Measurements from ENCODE around the gene LRP1B. TPM values are rescaled to one million over a fixed set of nuclear protein-coding genes. Genes with fewer than 3 reads are reported as not detected.

The LRP1B gene
- polyA plus RNA-seq, 1 of the 3 experiments (the other 2 are of a cell fraction) = 0.28 TPM

DNA sequence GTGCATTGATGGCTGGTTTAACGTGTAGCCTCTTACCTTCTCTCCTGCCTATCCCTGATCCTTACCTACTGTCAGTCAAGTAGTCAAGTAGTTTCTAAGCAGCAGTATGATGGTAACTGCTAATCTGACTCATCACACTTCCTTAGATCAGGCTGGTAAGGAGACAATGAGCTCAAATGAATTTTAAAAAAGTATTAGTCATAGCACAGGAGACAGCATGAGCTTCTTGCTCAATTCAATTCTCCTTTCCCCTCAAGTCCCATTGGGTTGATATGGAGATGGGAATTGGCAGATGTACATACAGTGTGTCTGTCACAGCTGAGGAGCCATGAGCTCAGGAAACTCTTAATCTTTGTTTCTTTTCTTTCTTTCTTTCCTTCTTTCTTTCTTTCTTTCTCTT lies 799.7 kb downstream of the LRP1B start:
- Histone ChIP-seq H3K36me3 (replicated peaks in 1 of 2; ENCODE audit: control insufficient read depth in 1 of 2, insufficient read depth in 2 of 2, low read length in 1 of 2) (no peaks in the 10 kb centered on the region), H2AFZ (ENCODE audit: low read depth) (peak overlapping the region; percentile 61; the same call in 1 of the 2 replicates), H3K4me3 (ENCODE audit: low read depth in 2 of 2, low read length in 1 of 2) (no peak overlapping the region), H3K27me3 (ENCODE audit: insufficient read depth) (no peaks in the 10 kb centered on the region), H3K9ac (no peak overlapping the region; the same call in 1 of the 2 replicates), H3K9me2 (no peaks in the 10 kb centered on the region), H3K9me3 (no peaks in the 10 kb centered on the region), H4K20me1 (ENCODE audit: insufficient read depth) (no peaks in the 10 kb centered on the region), H3K4me2 (peak overlapping the region; percentile 16; the same call in 1 of the 2 replicates), H3K79me2 (ENCODE audit: insufficient read depth) (no peaks in the 10 kb centered on the region), H3F3A (replicated peaks; ENCODE audit: insufficient read depth) (peaks cover 18% of the 10 kb centered on the region), H3K27ac (ENCODE audit: low read depth in 2 of 2, low read length in 1 of 2) (peak overlapping the region in 1 of 2 experiments; percentile 71; a peak in 2 of 4 replicates), H3K4me1 (ENCODE audit: control insufficient read depth in 1 of 2, insufficient read depth in 2 of 2, low read depth in 1 of 2, low read length in 1 of 2) (peaks cover 0 to 12% of the 10 kb centered on the region in 2 experiments; a peak in 2 of 4 replicates)
- ChIA-PET CTCF (interaction anchor here (0.7 kb wide), 1 partner anchor 25 kb away, joined by 3 read pairs; no protein-coding TSS in a partner anchor), POLR2A (no interaction called here)
- TF ChIP-seq FOSL2 (IDR thresholded peaks at IDR 0.05; ENCODE audit: borderline replicate concordance, low read depth) (peak; percentile 62; the same call in 1 of the 2 replicates), MEF2A (IDR thresholded peaks at IDR 0.05; ENCODE audit: borderline replicate concordance, low read depth) (no peak), JUND (IDR thresholded peaks at IDR 0.05) (peak; percentile 39; the same call in 1 of the 2 replicates), SIN3A (IDR thresholded peaks at IDR 0.05; ENCODE audit: borderline replicate concordance, low read depth, low read length) (no peak), TCF12 (IDR thresholded peaks at IDR 0.05) (peak; percentile 18; the same call in 1 of the 2 replicates), TAF1 (IDR thresholded peaks at IDR 0.05; ENCODE audit: borderline replicate concordance, low read depth, low read length) (no peak), EZH2phosphoT487 (IDR thresholded peaks at IDR 0.05; ENCODE audit: borderline replicate concordance, low read depth) (no peak), RCOR1 (IDR thresholded peaks at IDR 0.05; ENCODE audit: low read length) (no peak), MXI1 (IDR thresholded peaks at IDR 0.05; ENCODE audit: low read depth, low read length) (no peak), RAD21 (IDR thresholded peaks at IDR 0.05; ENCODE audit: low read length) (no peak)
- TF ChIP-seq, protein P1, sequence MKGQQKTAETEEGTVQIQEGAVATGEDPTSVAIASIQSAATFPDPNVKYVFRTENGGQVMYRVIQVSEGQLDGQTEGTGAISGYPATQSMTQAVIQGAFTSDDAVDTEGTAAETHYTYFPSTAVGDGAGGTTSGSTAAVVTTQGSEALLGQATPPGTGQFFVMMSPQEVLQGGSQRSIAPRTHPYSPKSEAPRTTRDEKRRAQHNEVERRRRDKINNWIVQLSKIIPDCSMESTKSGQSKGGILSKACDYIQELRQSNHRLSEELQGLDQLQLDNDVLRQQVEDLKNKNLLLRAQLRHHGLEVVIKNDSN (IDR thresholded peaks at IDR 0.05; ENCODE audit: borderline replicate concordance, low read depth) = no peak
- TF ChIP-seq, protein P2, sequence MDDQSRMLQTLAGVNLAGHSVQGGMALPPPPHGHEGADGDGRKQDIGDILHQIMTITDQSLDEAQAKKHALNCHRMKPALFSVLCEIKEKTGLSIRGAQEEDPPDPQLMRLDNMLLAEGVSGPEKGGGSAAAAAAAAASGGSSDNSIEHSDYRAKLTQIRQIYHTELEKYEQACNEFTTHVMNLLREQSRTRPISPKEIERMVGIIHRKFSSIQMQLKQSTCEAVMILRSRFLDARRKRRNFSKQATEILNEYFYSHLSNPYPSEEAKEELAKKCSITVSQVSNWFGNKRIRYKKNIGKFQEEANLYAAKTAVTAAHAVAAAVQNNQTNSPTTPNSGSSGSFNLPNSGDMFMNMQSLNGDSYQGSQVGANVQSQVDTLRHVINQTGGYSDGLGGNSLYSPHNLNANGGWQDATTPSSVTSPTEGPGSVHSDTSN (IDR thresholded peaks at IDR 0.05) = peak; percentile 59
- TF ChIP-seq, protein P3, sequence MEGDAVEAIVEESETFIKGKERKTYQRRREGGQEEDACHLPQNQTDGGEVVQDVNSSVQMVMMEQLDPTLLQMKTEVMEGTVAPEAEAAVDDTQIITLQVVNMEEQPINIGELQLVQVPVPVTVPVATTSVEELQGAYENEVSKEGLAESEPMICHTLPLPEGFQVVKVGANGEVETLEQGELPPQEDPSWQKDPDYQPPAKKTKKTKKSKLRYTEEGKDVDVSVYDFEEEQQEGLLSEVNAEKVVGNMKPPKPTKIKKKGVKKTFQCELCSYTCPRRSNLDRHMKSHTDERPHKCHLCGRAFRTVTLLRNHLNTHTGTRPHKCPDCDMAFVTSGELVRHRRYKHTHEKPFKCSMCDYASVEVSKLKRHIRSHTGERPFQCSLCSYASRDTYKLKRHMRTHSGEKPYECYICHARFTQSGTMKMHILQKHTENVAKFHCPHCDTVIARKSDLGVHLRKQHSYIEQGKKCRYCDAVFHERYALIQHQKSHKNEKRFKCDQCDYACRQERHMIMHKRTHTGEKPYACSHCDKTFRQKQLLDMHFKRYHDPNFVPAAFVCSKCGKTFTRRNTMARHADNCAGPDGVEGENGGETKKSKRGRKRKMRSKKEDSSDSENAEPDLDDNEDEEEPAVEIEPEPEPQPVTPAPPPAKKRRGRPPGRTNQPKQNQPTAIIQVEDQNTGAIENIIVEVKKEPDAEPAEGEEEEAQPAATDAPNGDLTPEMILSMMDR (IDR thresholded peaks at IDR 0.05) = no peak
- no peak for DNase-seq
- WGBS (ENCODE audit: low lambda C conversion rate) = 53% methylated on average over 1 of the region's 1 CpG

DNA sequence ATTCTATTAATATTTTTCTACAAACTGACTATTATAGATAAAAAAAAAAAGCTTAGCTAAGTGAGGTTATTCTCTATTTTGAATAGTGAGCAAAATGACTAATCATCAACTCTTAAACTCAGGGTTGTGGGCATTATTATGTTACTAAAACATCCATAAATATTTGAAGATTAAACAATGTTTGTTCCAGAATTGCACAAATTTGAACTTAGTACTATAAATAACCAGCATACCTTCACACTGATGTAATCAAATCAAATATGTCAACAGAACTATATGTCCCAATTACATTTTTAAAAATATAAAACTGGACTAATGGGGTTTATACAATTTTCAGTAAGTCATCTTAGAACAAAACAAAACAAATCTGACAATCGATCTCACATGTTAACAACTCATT lies 800.9 kb downstream of the LRP1B start:
- POLR2A ChIA-PET = no interaction called here
- Histone ChIP-seq H3K4me3 (ENCODE audit: low read depth in 2 of 2, low read length in 1 of 2) (no peak overlapping the region), H3K9me2 (no peaks in the 10 kb centered on the region), H2AFZ (ENCODE audit: low read depth) (no peak overlapping the region), H3K9me3 (no peaks in the 10 kb centered on the region), H3F3A (replicated peaks; ENCODE audit: insufficient read depth) (peaks cover 18% of the 10 kb centered on the region), H3K4me1 (ENCODE audit: control insufficient read depth in 1 of 2, insufficient read depth in 2 of 2, low read depth in 1 of 2, low read length in 1 of 2) (peaks cover 0 to 12% of the 10 kb centered on the region in 2 experiments; a peak in 2 of 4 replicates), H3K79me2 (ENCODE audit: insufficient read depth) (no peaks in the 10 kb centered on the region), H3K27me3 (ENCODE audit: insufficient read depth) (no peaks in the 10 kb centered on the region), H3K4me2 (no peak overlapping the region), H4K20me1 (ENCODE audit: insufficient read depth) (no peaks in the 10 kb centered on the region), H3K9ac (no peak overlapping the region), H3K27ac (ENCODE audit: low read depth in 2 of 2, low read length in 1 of 2) (peak overlapping the region in 1 of 2 experiments; percentile 71; a peak in 2 of 4 replicates), H3K36me3 (replicated peaks in 1 of 2; ENCODE audit: control insufficient read depth in 1 of 2, insufficient read depth in 2 of 2, low read length in 1 of 2) (no peaks in the 10 kb centered on the region)
- WGBS (ENCODE audit: low lambda C conversion rate) = 66% methylated on average over 1 of the region's 1 CpG
- no peak for DNase-seq
- CTCF ChIA-PET = no interaction called here
- TF ChIP-seq GABPA (IDR thresholded peaks at IDR 0.05; ENCODE audit: low read depth) (no peak), JUND (IDR thresholded peaks at IDR 0.05) (no peak), FOXM1 (IDR thresholded peaks at IDR 0.05; ENCODE audit: low read depth) (no peak), TAF1 (IDR thresholded peaks at IDR 0.05; ENCODE audit: borderline replicate concordance, low read depth, low read length) (no peak), EP300 (IDR thresholded peaks at IDR 0.05; ENCODE audit: borderline replicate concordance in 1 of 2, low read depth in 1 of 2, low read length in 1 of 2) (no peak), SIN3A (IDR thresholded peaks at IDR 0.05; ENCODE audit: borderline replicate concordance, low read depth, low read length) (no peak), YY1 (IDR thresholded peaks at IDR 0.05; ENCODE audit: low read depth) (no peak), SMC3 (IDR thresholded peaks at IDR 0.05; ENCODE audit: low read depth, low read length) (no peak), POLR2AphosphoS5 (IDR thresholded peaks at IDR 0.05; ENCODE audit: low read depth, low read length) (no peak), FOSL2 (IDR thresholded peaks at IDR 0.05; ENCODE audit: borderline replicate concordance, low read depth) (no peak), EZH2phosphoT487 (IDR thresholded peaks at IDR 0.05; ENCODE audit: borderline replicate concordance, low read depth) (no peak)
- TF ChIP-seq, protein P4, sequence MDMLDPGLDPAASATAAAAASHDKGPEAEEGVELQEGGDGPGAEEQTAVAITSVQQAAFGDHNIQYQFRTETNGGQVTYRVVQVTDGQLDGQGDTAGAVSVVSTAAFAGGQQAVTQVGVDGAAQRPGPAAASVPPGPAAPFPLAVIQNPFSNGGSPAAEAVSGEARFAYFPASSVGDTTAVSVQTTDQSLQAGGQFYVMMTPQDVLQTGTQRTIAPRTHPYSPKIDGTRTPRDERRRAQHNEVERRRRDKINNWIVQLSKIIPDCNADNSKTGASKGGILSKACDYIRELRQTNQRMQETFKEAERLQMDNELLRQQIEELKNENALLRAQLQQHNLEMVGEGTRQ (IDR thresholded peaks at IDR 0.05; ENCODE audit: borderline replicate concordance, low read depth, low read length) = no peak
- TF ChIP-seq, protein P5, sequence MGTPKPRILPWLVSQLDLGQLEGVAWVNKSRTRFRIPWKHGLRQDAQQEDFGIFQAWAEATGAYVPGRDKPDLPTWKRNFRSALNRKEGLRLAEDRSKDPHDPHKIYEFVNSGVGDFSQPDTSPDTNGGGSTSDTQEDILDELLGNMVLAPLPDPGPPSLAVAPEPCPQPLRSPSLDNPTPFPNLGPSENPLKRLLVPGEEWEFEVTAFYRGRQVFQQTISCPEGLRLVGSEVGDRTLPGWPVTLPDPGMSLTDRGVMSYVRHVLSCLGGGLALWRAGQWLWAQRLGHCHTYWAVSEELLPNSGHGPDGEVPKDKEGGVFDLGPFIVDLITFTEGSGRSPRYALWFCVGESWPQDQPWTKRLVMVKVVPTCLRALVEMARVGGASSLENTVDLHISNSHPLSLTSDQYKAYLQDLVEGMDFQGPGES (IDR thresholded peaks at IDR 0.05; ENCODE audit: low read depth, low read length) = no peak
- TF ChIP-seq, protein P1 (IDR thresholded peaks at IDR 0.05; ENCODE audit: borderline replicate concordance, low read depth) = no peak
